NCI-H1930 (cell line): ENCODE measurements around the gene SERPINA9.
"Not testable (repeated sequence)": the region's sequence is repeated elsewhere in the genome, so short reads cannot be mapped to it uniquely, and the experiment has no call there.

Source experiments
- DNase-seq, 2 experiments: peaks; one replicate each; lab custom pipeline; 2025; lab: John Stamatoyannopoulos, UW

Gene SERPINA9

GRCh38 chr14:94485944-94486841 is 10.2 kb upstream of the SERPINA9 start:
- peak in 1 of 2 experiments; percentile 34 for DNase-seq

- no peak for DNase-seq
These were observed 8.5 kb upstream of the SERPINA9 start for GRCh38 chr14:94484481-94484880.

- no peak for DNase-seq
These were observed 7.8 kb upstream of the SERPINA9 start for GRCh38 chr14:94483729-94484275.

- DNase-seq, result no peak
These were observed 7.1 kb upstream of the SERPINA9 start for GRCh38 chr14:94483071-94483451.

- DNase-seq, result not testable (repeated sequence)
These were observed 6.4 kb upstream of the SERPINA9 start for GRCh38 chr14:94482132-94483070.

- no peak for DNase-seq
These were observed 5.6 kb upstream of the SERPINA9 start for GRCh38 chr14:94481468-94482131.

GRCh38 chr14:94480809-94481208 is 4.8 kb upstream of the SERPINA9 start:
- no peak for DNase-seq

GRCh38 chr14:94478420-94478819 is 2.4 kb upstream of the SERPINA9 start:
- DNase-seq, result no peak

GRCh38 chr14:94474581-94475031 is 1.4 kb downstream of the SERPINA9 start:
- no peak for DNase-seq

- DNase-seq, result no peak
These were observed 2.2 kb downstream of the SERPINA9 start for GRCh38 chr14:94473666-94474410.

- DNase-seq, result no peak
These were observed 3.2 kb downstream of the SERPINA9 start for GRCh38 chr14:94472842-94473241.

- DNase-seq, result no peak
These were observed 5.0 kb downstream of the SERPINA9 start for GRCh38 chr14:94471045-94471444.

GRCh38 chr14:94470311-94470710 is 5.7 kb downstream of the SERPINA9 start:
- DNase-seq, result no peak

- DNase-seq, result no peak
These were observed 6.7 kb downstream of the SERPINA9 start for GRCh38 chr14:94469261-94469660.

- no peak for DNase-seq
These were observed 8.1 kb downstream of the SERPINA9 start for GRCh38 chr14:94467728-94468520.

GRCh38 chr14:94466706-94467370 is 9.2 kb downstream of the SERPINA9 start:
- DNase-seq, result no peak

GRCh38 chr14:94465042-94465441 is 11.0 kb downstream of the SERPINA9 start:
- DNase-seq, result no peak

- DNase-seq, result no peak
These were observed 11.7 kb downstream of the SERPINA9 start for GRCh38 chr14:94464290-94464689.

- DNase-seq, result no peak
These were observed 13.0 kb downstream of the SERPINA9 start for GRCh38 chr14:94462763-94463572.
